Measurements from ENCODE around the gene AIM2. TPM values are rescaled to one million over a fixed set of nuclear protein-coding genes. Genes with fewer than 3 reads are reported as not detected.

Gene AIM2
- polyA plus RNA-seq, 1 of the 3 experiments (the other 2 are of a cell fraction), result 1.1 TPM

GRCh38 chr1:159067699-159068621 lies 8.6 kb downstream of the AIM2 start:
- 27% methylated on average over 6 of the region's 6 CpGs for WGBS (ENCODE audit: low lambda C conversion rate)
- H3K4me3 ChIP-seq (ENCODE audit: low read depth in 2 of 2, low read length in 1 of 2), result no peak overlapping the region
- peak overlapping the region; percentile 64 for H2AFZ ChIP-seq (ENCODE audit: low read depth)

GRCh38 chr1:159066108-159066507 lies 10.5 kb downstream of the AIM2 start:
- H3K4me1 ChIP-seq (ENCODE audit: control insufficient read depth in 1 of 2, insufficient read depth in 2 of 2, low read depth in 1 of 2, low read length in 1 of 2), result no peaks in the 10 kb centered on the region; a peak in 1 of 4 replicates
- CTCF ChIA-PET, result no interaction called here
- no peaks in the 10 kb centered on the region for H3K9me3 ChIP-seq
- no peak overlapping the region for H3K4me2 ChIP-seq
- WGBS (ENCODE audit: low lambda C conversion rate), result 28% methylated on average over 4 of the region's 4 CpGs
- H3K9ac ChIP-seq, result no peak overlapping the region
- TF ChIP-seq RXRA (IDR thresholded peaks at IDR 0.05; ENCODE audit: borderline replicate concordance, low read depth) (no peak), REST (IDR thresholded peaks at IDR 0.05; ENCODE audit: low read depth, low read length) (peak; percentile 79), EZH2phosphoT487 (IDR thresholded peaks at IDR 0.05; ENCODE audit: borderline replicate concordance, low read depth) (no peak)
- DNase-seq, result no peak
- no peaks in the 10 kb centered on the region for H3K9me2 ChIP-seq
- POLR2A ChIA-PET, result no interaction called here
- no peaks in the 10 kb centered on the region for H3F3A ChIP-seq (replicated peaks; ENCODE audit: insufficient read depth)
- no peaks in the 10 kb centered on the region for H3K79me2 ChIP-seq (ENCODE audit: insufficient read depth)
- no peak overlapping the region for H2AFZ ChIP-seq (ENCODE audit: low read depth)
- H4K20me1 ChIP-seq (ENCODE audit: insufficient read depth), result no peaks in the 10 kb centered on the region
- H3K27me3 ChIP-seq (ENCODE audit: insufficient read depth), result no peaks in the 10 kb centered on the region
- H3K4me3 ChIP-seq (ENCODE audit: low read depth in 2 of 2, low read length in 1 of 2), result no peak overlapping the region
- no peaks in the 10 kb centered on the region for H3K36me3 ChIP-seq (replicated peaks in 1 of 2; ENCODE audit: control insufficient read depth in 1 of 2, insufficient read depth in 2 of 2, low read length in 1 of 2)
- no peak overlapping the region for H3K27ac ChIP-seq (ENCODE audit: low read depth in 2 of 2, low read length in 1 of 2)

More at GRCh38 chr1:159067699-159068621, 8.6 kb downstream of the AIM2 start:
- H3K79me2 ChIP-seq (ENCODE audit: insufficient read depth), result no peaks in the 10 kb centered on the region
- H3K27ac ChIP-seq (ENCODE audit: low read depth in 2 of 2, low read length in 1 of 2), result no peak overlapping the region
- H3K9me3 ChIP-seq, result no peaks in the 10 kb centered on the region
- POLR2A ChIA-PET, result no interaction called here
- no peak overlapping the region for H3K9ac ChIP-seq
- H3K9me2 ChIP-seq, result no peaks in the 10 kb centered on the region
- CTCF ChIA-PET, result interaction anchor here (0.6 kb wide), 1 partner anchor 276 kb away, joined by 4 read pairs; no protein-coding TSS in a partner anchor
- H3K4me2 ChIP-seq, result no peak overlapping the region
- no peaks in the 10 kb centered on the region for H3K36me3 ChIP-seq (replicated peaks in 1 of 2; ENCODE audit: control insufficient read depth in 1 of 2, insufficient read depth in 2 of 2, low read length in 1 of 2)
- no peaks in the 10 kb centered on the region for H3K27me3 ChIP-seq (ENCODE audit: insufficient read depth)
- no peak for TF ChIP-seq NFIC (IDR thresholded peaks at IDR 0.05; ENCODE audit: borderline replicate concordance)
- no peak for TF ChIP-seq RFX5 (IDR thresholded peaks at IDR 0.05; ENCODE audit: low read length)
- no peak for TF ChIP-seq MEF2A (IDR thresholded peaks at IDR 0.05; ENCODE audit: borderline replicate concordance, low read depth)
- no peak for TF ChIP-seq RAD21 (IDR thresholded peaks at IDR 0.05; ENCODE audit: low read length)
- TF ChIP-seq PBX3 (IDR thresholded peaks at IDR 0.05), result no peak
- TF ChIP-seq EZH2phosphoT487 (IDR thresholded peaks at IDR 0.05; ENCODE audit: borderline replicate concordance, low read depth), result no peak
- TF ChIP-seq GATA2 (CRISPR knock-in tag; IDR thresholded peaks at IDR 0.05), result no peak
- TF ChIP-seq USF2 (IDR thresholded peaks at IDR 0.05; ENCODE audit: borderline replicate concordance, low read depth, low read length), result no peak
- no peak for TF ChIP-seq GABPA (IDR thresholded peaks at IDR 0.05; ENCODE audit: low read depth)
- no peaks in the 10 kb centered on the region for H4K20me1 ChIP-seq (ENCODE audit: insufficient read depth)
- H3K4me1 ChIP-seq (ENCODE audit: control insufficient read depth in 1 of 2, insufficient read depth in 2 of 2, low read depth in 1 of 2, low read length in 1 of 2), result no peaks in the 10 kb centered on the region; a peak in 1 of 4 replicates
- no peaks in the 10 kb centered on the region for H3F3A ChIP-seq (replicated peaks; ENCODE audit: insufficient read depth)
- DNase-seq, result no peak

All from SK-N-SH (cell line).